ENCODE data around the gene ARL15.

Gene ARL15

DNA sequence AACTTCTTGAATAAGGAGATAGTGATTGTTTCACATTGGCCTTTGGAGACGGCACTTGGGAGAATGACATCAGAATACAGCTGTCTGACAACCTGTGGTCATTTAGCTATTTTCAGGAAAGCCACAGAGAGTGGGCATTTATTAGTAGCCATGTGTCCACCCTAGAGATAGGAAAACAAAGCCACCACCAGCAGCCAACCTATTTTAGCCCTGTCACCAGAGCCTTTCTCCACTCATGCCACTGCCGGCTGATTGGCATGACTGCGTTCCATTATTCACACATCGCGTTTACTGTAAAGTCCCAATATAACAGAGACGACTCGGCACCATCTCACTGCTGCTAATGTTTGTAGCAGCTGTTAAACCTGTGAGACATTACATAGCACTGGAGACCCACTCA lies 419.9 kb downstream of the ARL15 start:
- H3K36me3 ChIP-seq (ENCODE audit: control insufficient read depth in 4 of 4, insufficient read depth in 4 of 4, low read length in 3 of 4): peaks cover 0 to 2% (median under 1%) of the 10 kb centered on the region in 4 experiments
- no peaks in the 10 kb centered on the region for H3K27me3 ChIP-seq (replicated peaks in 2 of 5; ENCODE audit: control insufficient read depth in 4 of 5, insufficient read depth in 5 of 5, low read length in 4 of 5)
- no peaks in the 10 kb centered on the region for H3K9me3 ChIP-seq (ENCODE audit: control extremely low read depth in 1 of 5, control insufficient read depth in 4 of 5, insufficient read depth in 2 of 5, low read depth in 1 of 5, low read length in 4 of 5)
- no peak for DNase-seq
- ChIA-PET POLR2A (no interaction called here), CTCF (no interaction called here)
- no peak overlapping the region for H3K4me3 ChIP-seq (ENCODE audit: control insufficient read depth in 1 of 7, extremely low read depth in 1 of 7, insufficient read depth in 4 of 7, low read depth in 2 of 7, low read length in 6 of 7)
- no peaks in the 10 kb centered on the region for H3K4me1 ChIP-seq (ENCODE audit: control extremely low read depth in 1 of 4, control insufficient read depth in 4 of 4, insufficient read depth in 4 of 4, low read length in 3 of 4)
- WGBS (ENCODE audit: insufficient coverage): 97% methylated on average over 7 of the region's 7 CpGs
- no peak overlapping the region for H3K27ac ChIP-seq (ENCODE audit: insufficient read depth in 1 of 2, low read depth in 1 of 2, low read length in 2 of 2, poor library complexity in 1 of 2, severe bottlenecking in 2 of 2)

DNA sequence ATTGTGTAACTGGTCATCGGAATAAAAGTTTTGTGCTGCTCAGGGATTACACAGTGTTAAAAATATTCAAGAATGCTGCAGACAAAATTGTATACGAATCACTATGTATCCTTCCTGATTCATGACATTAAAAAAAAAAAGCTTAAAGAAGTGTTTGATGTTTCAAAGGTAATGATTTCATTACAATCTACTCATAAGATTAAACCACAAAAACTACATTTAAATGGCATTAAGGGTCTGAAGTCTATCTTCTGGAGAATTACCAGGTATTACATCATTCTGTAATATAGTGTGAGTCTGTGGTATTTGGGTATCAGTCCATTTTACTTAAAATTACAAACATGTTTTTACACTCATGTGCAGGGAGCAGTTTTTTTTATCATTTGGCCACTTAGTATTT lies 425.5 kb downstream of the ARL15 start:
- ChIA-PET CTCF (no interaction called here), POLR2A (interaction anchor here (0.7 kb wide), 1 partner anchor 367 kb away, joined by 3 read pairs; no protein-coding TSS in a partner anchor)
- H3K36me3 ChIP-seq (ENCODE audit: control insufficient read depth in 4 of 4, insufficient read depth in 4 of 4, low read length in 3 of 4): peaks cover 0 to 2% (median 0%) of the 10 kb centered on the region in 4 experiments
- no peak overlapping the region for H3K27ac ChIP-seq (ENCODE audit: insufficient read depth in 1 of 2, low read depth in 1 of 2, low read length in 2 of 2, poor library complexity in 1 of 2, severe bottlenecking in 2 of 2)
- peaks cover 0 to 14% (median 3%) of the 10 kb centered on the region in 4 experiments for H3K4me1 ChIP-seq (ENCODE audit: control extremely low read depth in 1 of 4, control insufficient read depth in 4 of 4, insufficient read depth in 4 of 4, low read length in 3 of 4)
- H3K27me3 ChIP-seq (replicated peaks in 2 of 5; ENCODE audit: control insufficient read depth in 4 of 5, insufficient read depth in 5 of 5, low read length in 4 of 5): no peaks in the 10 kb centered on the region
- no peaks in the 10 kb centered on the region for H3K9me3 ChIP-seq (ENCODE audit: control extremely low read depth in 1 of 5, control insufficient read depth in 4 of 5, insufficient read depth in 2 of 5, low read depth in 1 of 5, low read length in 4 of 5)
- whole genome bisulfite sequencing (ENCODE audit: insufficient coverage): 100% methylated on average over 1 of the region's 2 CpGs
- no peak overlapping the region for H3K4me3 ChIP-seq (ENCODE audit: control insufficient read depth in 1 of 7, extremely low read depth in 1 of 7, insufficient read depth in 4 of 7, low read depth in 2 of 7, low read length in 6 of 7)
- peak in 1 of 3 donors; percentile 1 for DNase-seq

GRCh38 chr5:53884417-53884816 lies 426.0 kb downstream of the ARL15 start:
- 63% methylated on average over 11 of the region's 14 CpGs for WGBS (ENCODE audit: insufficient coverage)
- DNase-seq: peak in 2 of 3 donors; percentile 43 to 61
- ChIA-PET POLR2A (interaction anchor here (0.7 kb wide), 1 partner anchor 367 kb away, joined by 3 read pairs; no protein-coding TSS in a partner anchor), CTCF (no interaction called here)
- no peak overlapping the region for H3K4me3 ChIP-seq (ENCODE audit: control insufficient read depth in 1 of 7, extremely low read depth in 1 of 7, insufficient read depth in 4 of 7, low read depth in 2 of 7, low read length in 6 of 7)
- H3K27ac ChIP-seq (ENCODE audit: insufficient read depth in 1 of 2, low read depth in 1 of 2, low read length in 2 of 2, poor library complexity in 1 of 2, severe bottlenecking in 2 of 2): no peak overlapping the region
- H3K9me3 ChIP-seq (ENCODE audit: control extremely low read depth in 1 of 5, control insufficient read depth in 4 of 5, insufficient read depth in 2 of 5, low read depth in 1 of 5, low read length in 4 of 5): no peaks in the 10 kb centered on the region
- H3K27me3 ChIP-seq (replicated peaks in 2 of 5; ENCODE audit: control insufficient read depth in 4 of 5, insufficient read depth in 5 of 5, low read length in 4 of 5): no peaks in the 10 kb centered on the region
- peaks cover 0 to 2% (median 0%) of the 10 kb centered on the region in 4 experiments for H3K36me3 ChIP-seq (ENCODE audit: control insufficient read depth in 4 of 4, insufficient read depth in 4 of 4, low read length in 3 of 4)
- H3K4me1 ChIP-seq (ENCODE audit: control extremely low read depth in 1 of 4, control insufficient read depth in 4 of 4, insufficient read depth in 4 of 4, low read length in 3 of 4): peaks cover 0 to 14% (median 3%) of the 10 kb centered on the region in 4 experiments

DNA sequence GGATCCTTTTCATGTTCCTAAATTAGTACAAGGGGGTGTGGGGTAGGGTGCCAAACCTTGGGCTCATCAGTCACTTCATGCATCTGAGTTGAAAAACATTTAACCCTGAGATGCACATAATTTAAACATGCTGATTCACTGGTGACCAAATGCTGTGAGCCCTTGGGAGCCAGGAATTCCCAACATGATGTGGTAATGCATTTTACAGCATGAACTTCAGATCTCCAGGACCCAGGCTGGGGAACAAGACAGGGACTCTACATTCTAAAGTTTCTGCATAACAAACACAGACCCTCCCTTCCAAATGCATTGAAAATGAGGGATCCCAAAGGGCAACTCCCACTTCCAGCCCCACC lies 427.7 kb downstream of the ARL15 start:
- no peaks in the 10 kb centered on the region for H3K9me3 ChIP-seq (ENCODE audit: control extremely low read depth in 1 of 5, control insufficient read depth in 4 of 5, insufficient read depth in 2 of 5, low read depth in 1 of 5, low read length in 4 of 5)
- no peak overlapping the region for H3K27ac ChIP-seq (ENCODE audit: insufficient read depth in 1 of 2, low read depth in 1 of 2, low read length in 2 of 2, poor library complexity in 1 of 2, severe bottlenecking in 2 of 2)
- peaks cover 0 to 14% (median 3%) of the 10 kb centered on the region in 4 experiments for H3K4me1 ChIP-seq (ENCODE audit: control extremely low read depth in 1 of 4, control insufficient read depth in 4 of 4, insufficient read depth in 4 of 4, low read length in 3 of 4)
- ChIA-PET CTCF (no interaction called here), POLR2A (no interaction called here)
- no peak for DNase-seq
- H3K4me3 ChIP-seq (ENCODE audit: control insufficient read depth in 1 of 7, extremely low read depth in 1 of 7, insufficient read depth in 4 of 7, low read depth in 2 of 7, low read length in 6 of 7): no peak overlapping the region
- H3K36me3 ChIP-seq (ENCODE audit: control insufficient read depth in 4 of 4, insufficient read depth in 4 of 4, low read length in 3 of 4): peaks cover 0 to 2% (median 0%) of the 10 kb centered on the region in 4 experiments
- no peaks in the 10 kb centered on the region for H3K27me3 ChIP-seq (replicated peaks in 2 of 5; ENCODE audit: control insufficient read depth in 4 of 5, insufficient read depth in 5 of 5, low read length in 4 of 5)

- Histone ChIP-seq H3K4me3 (ENCODE audit: control insufficient read depth in 1 of 7, extremely low read depth in 1 of 7, insufficient read depth in 4 of 7, low read depth in 2 of 7, low read length in 6 of 7) (no peak overlapping the region), H3K9me3 (ENCODE audit: control extremely low read depth in 1 of 5, control insufficient read depth in 4 of 5, insufficient read depth in 2 of 5, low read depth in 1 of 5, low read length in 4 of 5) (no peaks in the 10 kb centered on the region), H3K27me3 (replicated peaks in 2 of 5; ENCODE audit: control insufficient read depth in 4 of 5, insufficient read depth in 5 of 5, low read length in 4 of 5) (no peaks in the 10 kb centered on the region), H3K36me3 (ENCODE audit: control insufficient read depth in 4 of 4, insufficient read depth in 4 of 4, low read length in 3 of 4) (peaks cover 0 to 2% (median 0%) of the 10 kb centered on the region in 4 experiments), H3K27ac (ENCODE audit: insufficient read depth in 1 of 2, low read depth in 1 of 2, low read length in 2 of 2, poor library complexity in 1 of 2, severe bottlenecking in 2 of 2) (no peak overlapping the region), H3K4me1 (ENCODE audit: control extremely low read depth in 1 of 4, control insufficient read depth in 4 of 4, insufficient read depth in 4 of 4, low read length in 3 of 4) (peaks cover 0 to 14% (median 3%) of the 10 kb centered on the region in 4 experiments)
- 86% methylated on average over 1 of the region's 1 CpG for WGBS (ENCODE audit: insufficient coverage)
- CTCF ChIA-PET: no interaction called here
- peak in 1 of 3 donors; percentile 1 for DNase-seq
- POLR2A ChIA-PET: no interaction called here
Measured at GRCh38 chr5:53882006-53882675, 428.2 kb downstream of the ARL15 start.

GRCh38 chr5:53879708-53880323 lies 430.6 kb downstream of the ARL15 start:
- no peak overlapping the region for H3K4me3 ChIP-seq (ENCODE audit: control insufficient read depth in 1 of 7, extremely low read depth in 1 of 7, insufficient read depth in 4 of 7, low read depth in 2 of 7, low read length in 6 of 7)
- H3K27ac ChIP-seq (ENCODE audit: insufficient read depth in 1 of 2, low read depth in 1 of 2, low read length in 2 of 2, poor library complexity in 1 of 2, severe bottlenecking in 2 of 2): no peak overlapping the region
- no peak for DNase-seq
- no peaks in the 10 kb centered on the region for H3K9me3 ChIP-seq (ENCODE audit: control extremely low read depth in 1 of 5, control insufficient read depth in 4 of 5, insufficient read depth in 2 of 5, low read depth in 1 of 5, low read length in 4 of 5)
- POLR2A ChIA-PET: no interaction called here
- CTCF ChIA-PET: no interaction called here
- no peaks in the 10 kb centered on the region for H3K36me3 ChIP-seq (ENCODE audit: control insufficient read depth in 4 of 4, insufficient read depth in 4 of 4, low read length in 3 of 4)
- no peaks in the 10 kb centered on the region for H3K27me3 ChIP-seq (replicated peaks in 2 of 5; ENCODE audit: control insufficient read depth in 4 of 5, insufficient read depth in 5 of 5, low read length in 4 of 5)
- peaks cover 0 to 14% (median 3%) of the 10 kb centered on the region in 4 experiments for H3K4me1 ChIP-seq (ENCODE audit: control extremely low read depth in 1 of 4, control insufficient read depth in 4 of 4, insufficient read depth in 4 of 4, low read length in 3 of 4)
- WGBS (ENCODE audit: insufficient coverage): 94% methylated on average over 4 of the region's 5 CpGs

DNA sequence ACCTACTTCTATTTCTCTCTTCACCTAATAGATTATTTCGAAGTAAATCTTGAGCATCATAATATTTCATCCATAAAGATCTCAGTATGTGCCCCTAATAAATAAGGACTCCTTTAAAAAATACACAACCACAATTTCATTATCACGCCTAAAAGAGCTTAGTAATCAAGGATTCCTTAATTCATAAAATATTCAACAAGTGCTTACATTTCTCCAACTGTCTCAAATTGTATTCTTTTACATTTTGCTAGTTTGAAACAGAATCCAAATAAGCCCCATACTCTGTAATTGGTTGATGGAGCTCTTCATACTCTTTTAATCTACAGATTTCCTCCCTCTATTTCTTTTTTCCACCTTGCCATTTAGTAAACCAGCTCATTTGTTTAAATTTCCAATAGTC lies 432.4 kb downstream of the ARL15 start:
- no peaks in the 10 kb centered on the region for H3K36me3 ChIP-seq (ENCODE audit: control insufficient read depth in 4 of 4, insufficient read depth in 4 of 4, low read length in 3 of 4)
- H3K9me3 ChIP-seq (ENCODE audit: control extremely low read depth in 1 of 5, control insufficient read depth in 4 of 5, insufficient read depth in 2 of 5, low read depth in 1 of 5, low read length in 4 of 5): peaks cover 0 to 6% (median 0%) of the 10 kb centered on the region in 5 experiments
- ChIA-PET POLR2A (no interaction called here), CTCF (no interaction called here)
- peaks cover 0 to 9% (median 0%) of the 10 kb centered on the region in 4 experiments for H3K4me1 ChIP-seq (ENCODE audit: control extremely low read depth in 1 of 4, control insufficient read depth in 4 of 4, insufficient read depth in 4 of 4, low read length in 3 of 4)
- H3K27me3 ChIP-seq (replicated peaks in 2 of 5; ENCODE audit: control insufficient read depth in 4 of 5, insufficient read depth in 5 of 5, low read length in 4 of 5): no peaks in the 10 kb centered on the region
- 100% methylated on average over 2 of the region's 2 CpGs for WGBS (ENCODE audit: insufficient coverage)
- H3K27ac ChIP-seq (ENCODE audit: insufficient read depth in 1 of 2, low read depth in 1 of 2, low read length in 2 of 2, poor library complexity in 1 of 2, severe bottlenecking in 2 of 2): no peak overlapping the region
- no peak for DNase-seq
- H3K4me3 ChIP-seq (ENCODE audit: control insufficient read depth in 1 of 7, extremely low read depth in 1 of 7, insufficient read depth in 4 of 7, low read depth in 2 of 7, low read length in 6 of 7): no peak overlapping the region
